Measurements from ENCODE around the gene ELN. TPM values are rescaled to one million over a fixed set of nuclear protein-coding genes. Genes with fewer than 3 reads are reported as not detected.

Gene ELN
- total RNA-seq, 2 experiments from 2014 or later: not detected

GRCh38 chr7:74040791-74041520 is 13.0 kb downstream of the ELN start:
- ChIA-PET CTCF (no interaction called here), POLR2A (no interaction called here)
- Histone ChIP-seq H3K36me3 (ENCODE audit: insufficient read depth, low read length) (no peaks in the 10 kb centered on the region), H3K4me1 (ENCODE audit: insufficient read depth, low read length) (no peaks in the 10 kb centered on the region), H3K9me3 (ENCODE audit: control insufficient read depth in 1 of 2, insufficient read depth in 1 of 2, low read length in 2 of 2) (no peaks in the 10 kb centered on the region), H3K4me3 (ENCODE audit: low read length) (no peak overlapping the region), H3K27ac (ENCODE audit: low read depth in 1 of 2, low read length in 2 of 2) (no peak overlapping the region), H3K27me3 (ENCODE audit: control insufficient read depth in 1 of 2, insufficient read depth in 2 of 2, low read length in 2 of 2) (peaks cover 0 to 2% of the 10 kb centered on the region in 2 experiments)
- no peak for DNase-seq
- Mint-ChIP-seq H3K36me3 (ENCODE audit: low read depth) (no peaks in the 10 kb centered on the region), H3K4me1 (ENCODE audit: low read depth) (no peaks in the 10 kb centered on the region), H3K9me3 (no peaks in the 10 kb centered on the region), H3K27ac (no peak overlapping the region), H3K4me3 (no peak overlapping the region), H3K27me3 (peaks cover 5% of the 10 kb centered on the region)
- intact Hi-C loops (cut with DNase I, micrococcal nuclease): no loop called here
- TF ChIP-seq, protein P1, sequence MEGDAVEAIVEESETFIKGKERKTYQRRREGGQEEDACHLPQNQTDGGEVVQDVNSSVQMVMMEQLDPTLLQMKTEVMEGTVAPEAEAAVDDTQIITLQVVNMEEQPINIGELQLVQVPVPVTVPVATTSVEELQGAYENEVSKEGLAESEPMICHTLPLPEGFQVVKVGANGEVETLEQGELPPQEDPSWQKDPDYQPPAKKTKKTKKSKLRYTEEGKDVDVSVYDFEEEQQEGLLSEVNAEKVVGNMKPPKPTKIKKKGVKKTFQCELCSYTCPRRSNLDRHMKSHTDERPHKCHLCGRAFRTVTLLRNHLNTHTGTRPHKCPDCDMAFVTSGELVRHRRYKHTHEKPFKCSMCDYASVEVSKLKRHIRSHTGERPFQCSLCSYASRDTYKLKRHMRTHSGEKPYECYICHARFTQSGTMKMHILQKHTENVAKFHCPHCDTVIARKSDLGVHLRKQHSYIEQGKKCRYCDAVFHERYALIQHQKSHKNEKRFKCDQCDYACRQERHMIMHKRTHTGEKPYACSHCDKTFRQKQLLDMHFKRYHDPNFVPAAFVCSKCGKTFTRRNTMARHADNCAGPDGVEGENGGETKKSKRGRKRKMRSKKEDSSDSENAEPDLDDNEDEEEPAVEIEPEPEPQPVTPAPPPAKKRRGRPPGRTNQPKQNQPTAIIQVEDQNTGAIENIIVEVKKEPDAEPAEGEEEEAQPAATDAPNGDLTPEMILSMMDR (IDR thresholded peaks at IDR 0.05): no peak
- no peak for ATAC-seq (ENCODE audit: poor library complexity)

GRCh38 chr7:74042746-74043522 is 15.0 kb downstream of the ELN start:
- H3K27ac ChIP-seq (ENCODE audit: low read depth in 1 of 2, low read length in 2 of 2): no peak overlapping the region
- no peaks in the 10 kb centered on the region for H3K4me1 ChIP-seq (ENCODE audit: insufficient read depth, low read length)
- H3K9me3 ChIP-seq (ENCODE audit: control insufficient read depth in 1 of 2, insufficient read depth in 1 of 2, low read length in 2 of 2): no peaks in the 10 kb centered on the region
- peaks cover 5% of the 10 kb centered on the region for H3K27me3 Mint-ChIP-seq
- no peaks in the 10 kb centered on the region for H3K36me3 ChIP-seq (ENCODE audit: insufficient read depth, low read length)
- no peak overlapping the region for H3K4me3 Mint-ChIP-seq
- H3K27me3 ChIP-seq (ENCODE audit: control insufficient read depth in 1 of 2, insufficient read depth in 2 of 2, low read length in 2 of 2): peaks cover 0 to 2% of the 10 kb centered on the region in 2 experiments
- POLR2A ChIA-PET: no interaction called here
- DNase-seq: no peak
- no peak overlapping the region for H3K4me3 ChIP-seq (ENCODE audit: low read length)
- H3K27ac Mint-ChIP-seq: no peak overlapping the region
- TF ChIP-seq, protein P1 (IDR thresholded peaks at IDR 0.05): no peak
- H3K36me3 Mint-ChIP-seq (ENCODE audit: low read depth): no peaks in the 10 kb centered on the region
- no peak for ATAC-seq (ENCODE audit: poor library complexity)
- CTCF ChIA-PET: no interaction called here
- no peaks in the 10 kb centered on the region for H3K9me3 Mint-ChIP-seq
- intact Hi-C loops (cut with DNase I, micrococcal nuclease): no loop called here
- no peaks in the 10 kb centered on the region for H3K4me1 Mint-ChIP-seq (ENCODE audit: low read depth)

GRCh38 chr7:74043523-74043951 is 15.6 kb downstream of the ELN start:
- Histone ChIP-seq H3K4me3 (ENCODE audit: low read length) (no peak overlapping the region), H3K27ac (ENCODE audit: low read depth in 1 of 2, low read length in 2 of 2) (no peak overlapping the region), H3K9me3 (ENCODE audit: control insufficient read depth in 1 of 2, insufficient read depth in 1 of 2, low read length in 2 of 2) (no peaks in the 10 kb centered on the region), H3K4me1 (ENCODE audit: insufficient read depth, low read length) (no peaks in the 10 kb centered on the region), H3K27me3 (ENCODE audit: control insufficient read depth in 1 of 2, insufficient read depth in 2 of 2, low read length in 2 of 2) (peaks cover 0 to 2% of the 10 kb centered on the region in 2 experiments), H3K36me3 (ENCODE audit: insufficient read depth, low read length) (no peaks in the 10 kb centered on the region)
- DNase-seq (no peak), ATAC-seq (ENCODE audit: poor library complexity) (no peak)
- ChIA-PET POLR2A (no interaction called here), CTCF (no interaction called here)
- intact Hi-C loops (cut with DNase I, micrococcal nuclease): no loop called here
- no peak overlapping the region for H3K4me3 Mint-ChIP-seq
- no peaks in the 10 kb centered on the region for H3K9me3 Mint-ChIP-seq
- H3K4me1 Mint-ChIP-seq (ENCODE audit: low read depth): no peaks in the 10 kb centered on the region
- no peak overlapping the region for H3K27ac Mint-ChIP-seq
- peaks cover 5% of the 10 kb centered on the region for H3K27me3 Mint-ChIP-seq
- TF ChIP-seq, protein P1 (IDR thresholded peaks at IDR 0.05): no peak
- H3K36me3 Mint-ChIP-seq (ENCODE audit: low read depth): no peaks in the 10 kb centered on the region

All from CD4-positive, alpha-beta T cell (primary cell).